ENCODE measurements around the gene TTC39C. TPM values are rescaled to one million over a fixed set of nuclear protein-coding genes. Genes with fewer than 3 reads are reported as not detected.

The TTC39C gene
- total RNA-seq = 14.2 and 21.2 TPM in 2 replicates

DNA sequence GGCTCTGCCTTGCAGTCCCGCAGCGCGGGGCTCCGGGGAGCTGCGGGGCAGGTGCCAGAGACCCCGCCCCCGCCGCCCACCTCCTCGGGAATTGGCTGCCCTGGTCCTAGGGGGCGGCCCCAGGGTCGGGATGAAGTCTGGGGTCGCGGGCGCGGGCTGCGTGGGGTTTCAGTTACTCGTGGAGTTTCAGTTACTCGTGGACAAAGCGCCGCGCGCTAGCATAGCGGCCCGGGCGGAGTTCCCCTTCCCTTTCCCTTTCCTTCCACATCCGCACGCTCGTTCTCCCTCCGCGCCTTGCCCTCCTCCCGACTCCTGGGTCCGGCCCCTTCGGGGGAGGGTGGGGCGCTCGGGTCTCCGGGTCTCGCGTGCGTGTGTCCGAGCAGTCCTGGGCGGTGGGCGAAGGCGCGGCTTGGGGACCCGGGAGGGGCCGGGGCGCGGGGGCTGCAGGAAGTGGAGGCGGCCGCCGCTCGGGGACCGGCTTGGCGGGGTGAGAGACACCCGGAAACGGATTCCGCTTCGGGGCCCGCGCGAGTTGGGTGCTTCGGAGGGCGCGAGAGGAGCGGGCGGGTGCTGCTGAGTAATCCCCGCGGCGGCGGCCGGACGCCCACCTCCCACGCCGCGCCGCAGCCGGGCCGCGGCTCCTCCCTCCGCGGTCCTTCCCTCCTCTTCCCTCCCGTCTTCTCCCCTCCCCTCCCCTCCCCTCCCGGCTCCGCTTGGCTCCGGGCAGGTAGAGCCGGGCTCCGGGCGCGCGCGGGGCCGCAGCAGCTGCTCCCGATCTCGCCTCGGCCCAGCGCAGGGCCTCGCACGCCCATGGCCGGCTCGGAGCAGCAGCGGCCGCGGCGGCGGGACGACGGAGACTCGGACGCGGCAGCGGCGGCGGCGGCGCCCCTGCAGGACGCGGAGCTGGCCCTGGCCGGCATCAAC is at the start of gene TTC39C:
Gene TTC39C, plus strand, starts transcription at position 693 of the 924 bp plus-strand sequence. Its CDS starts 118 bp downstream, at position 811.

DNA sequence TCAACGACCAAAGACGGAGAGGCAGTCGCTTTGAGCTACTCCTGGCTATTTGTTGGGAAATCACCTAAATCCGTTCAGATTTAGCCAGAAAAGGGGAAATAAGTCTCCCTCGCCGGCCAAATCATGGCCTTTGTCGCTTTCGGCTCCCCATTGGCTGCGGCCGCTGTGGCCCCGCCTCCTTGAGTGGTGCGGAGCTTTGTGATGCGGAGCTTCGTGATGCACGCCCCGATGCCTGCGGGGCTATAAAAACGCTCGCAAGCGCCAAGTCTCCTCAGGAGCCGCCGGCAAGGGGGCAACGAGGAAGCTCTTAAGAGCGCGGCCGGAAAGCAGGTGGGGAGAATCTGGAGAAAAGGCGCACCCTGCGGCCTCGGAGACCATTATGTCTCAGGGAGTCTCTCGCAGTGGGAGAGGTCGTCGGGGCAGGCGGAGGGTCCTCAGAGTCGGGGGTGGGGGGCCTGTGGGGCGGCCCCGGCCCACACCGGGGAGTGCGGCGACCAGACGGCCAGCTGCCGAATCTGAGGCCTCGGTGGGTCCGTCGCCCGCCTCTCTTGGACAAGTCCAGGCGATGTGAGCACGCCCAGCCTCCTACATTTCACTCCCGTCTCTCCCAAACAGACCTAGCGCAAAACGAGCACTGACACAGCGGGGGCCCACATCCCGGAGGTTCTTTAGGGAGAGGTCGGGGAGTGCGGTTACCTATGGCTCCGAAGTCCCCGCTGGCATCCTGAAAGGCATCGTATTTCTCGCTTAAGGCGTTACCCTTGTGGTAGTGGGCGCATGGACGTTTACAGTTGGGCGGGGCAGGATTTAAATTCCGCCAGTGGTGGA is 124.4 kb downstream of the TTC39C start, which contains the start of gene CABYR:
Gene CABYR, plus strand, starts transcription at position 274 of the 828 bp plus-strand sequence. CDS start 4,053 bp downstream, outside the sequence.

Small RNAs within 50 kb of the gene (small RNA-seq; reads per million reads assigned to genes)
- not detected for gene RF00017 (ENCODE audit: low replicate concordance)
- not detected for gene RNA5SP452 (ENCODE audit: low replicate concordance)
- gene RNU5A-6P (ENCODE audit: low replicate concordance) = not detected

Other genes with a start within 250 kb of the TTC39C start
- gene CABYR, start 124.3 kb downstream of the TTC39C start, total RNA-seq = 2.9 and 4.4 TPM in 2 replicates